ENCODE results near the gene RBMS3.

GRCh38 chr3:29441422-29441821 lies 160.6 kb downstream of the RBMS3 start:
- TF ChIP-seq ELF4 (IDR thresholded peaks at IDR 0.05): no peak
- TF ChIP-seq BHLHE40 (IDR thresholded peaks at IDR 0.05; ENCODE audit: borderline replicate concordance): no peak
- TF ChIP-seq FOXA1 (IDR thresholded peaks at IDR 0.05): no peak
- no peak for TF ChIP-seq NFRKB (IDR thresholded peaks at IDR 0.05)
- no peak for TF ChIP-seq FOXM1 (IDR thresholded peaks at IDR 0.05; ENCODE audit: borderline replicate concordance)
- no peak for TF ChIP-seq TARDBP (IDR thresholded peaks at IDR 0.05)
- no peak for TF ChIP-seq SP1 (IDR thresholded peaks at IDR 0.05)
- TF ChIP-seq L3MBTL2 (conservative IDR thresholded peaks at IDR 0.05): no peak
- TF ChIP-seq PKNOX1 (IDR thresholded peaks at IDR 0.05): no peak
- no peak for TF ChIP-seq CTBP1 (IDR thresholded peaks at IDR 0.05; ENCODE audit: borderline replicate concordance)

Data from HEK293T (cell line).